Vagina (tissue), 2 donors: ENCODE measurements around the gene RIT2. TPM values are rescaled to one million over a fixed set of nuclear protein-coding genes. Genes with fewer than 3 reads are reported as not detected.

Source experiments
- DNase-seq, 2 donors: peaks; one replicate each; pipeline ENCODE4 v3.0.0-alpha.2; 2017; ENCODE audit errors: extremely low spot score in 2 of 2
- H3K27ac ChIP-seq: fragments of 200-600 bp; sonication (generic); one replicate; pipeline ENCODE4 v1.5.1; 2019
- H3K27me3 ChIP-seq: fragments of 200-600 bp; sonication (generic); one replicate; pipeline ENCODE4 v1.5.1; 2019
- H3K36me3 ChIP-seq, 2 donors: fragments of 200-600 bp; sonication (generic); one replicate each; pipeline ENCODE4 v1.5.1; 2017 to 2019
- H3K4me1 ChIP-seq: fragments of 200-600 bp; sonication (generic); one replicate; pipeline ENCODE4 v1.5.1; 2019
- H3K4me3 ChIP-seq, 2 donors: fragments of 200-600 bp; sonication (generic); 1 replicate in 1 of 2; 2 replicates in 1 of 2; pipeline ENCODE4 v1.5.1; 2016 to 2019
- H3K9me3 ChIP-seq: fragments of 200-600 bp; sonication (generic); one replicate; pipeline ENCODE4 v1.5.1; 2019
- POLR2A ChIP-seq, 2 donors: fragments of 450-650 bp; IDR thresholded peaks; one replicate each; pipeline ENCODE4 v1.6.1; 2017; ENCODE audit warnings: antibody characterized with exemption in 2 of 2, mild to moderate bottlenecking in 2 of 2, moderate library complexity in 2 of 2
- POLR2AphosphoS5 ChIP-seq, 2 donors: sonication (generic); formaldehyde crosslinking; IDR thresholded peaks; one replicate each; pipeline ENCODE4 v1.9.0; 2017; ENCODE audit warnings: antibody characterized with exemption in 2 of 2, mild to moderate bottlenecking in 2 of 2, low read depth in 1 of 2; ENCODE audit not compliant: insufficient read depth in 1 of 2
- intact Hi-C: fragments of 100-400 bp; cut with DNase I; formaldehyde crosslinking; loops from one replicate; pipeline ENCODE4 v1.15.1; 2023
- total RNA-seq: library from RNA; depleted of rRNA; stranded (reverse); fragments of >200 nt; gene quantifications from one replicate; pipeline ENCODE4 v1.2.3, GENCODE V29; 2016
- TF ChIP-seq, protein P1 (sequence below), 3 experiments: fragments of 450-650 bp in 2 of 3; fragments of 200-600 bp in 1 of 3; sonication (generic) in 1 of 3; IDR thresholded peaks; one replicate each; pipeline ENCODE4 v1.5.1; 2017 to 2019; ENCODE audit warnings: antibody characterized with exemption in 3 of 3, mild to moderate bottlenecking in 2 of 3, moderate library complexity in 2 of 3

Gene RIT2
- total RNA-seq, 1 donor from 2014 or later, result not detected

DNA sequence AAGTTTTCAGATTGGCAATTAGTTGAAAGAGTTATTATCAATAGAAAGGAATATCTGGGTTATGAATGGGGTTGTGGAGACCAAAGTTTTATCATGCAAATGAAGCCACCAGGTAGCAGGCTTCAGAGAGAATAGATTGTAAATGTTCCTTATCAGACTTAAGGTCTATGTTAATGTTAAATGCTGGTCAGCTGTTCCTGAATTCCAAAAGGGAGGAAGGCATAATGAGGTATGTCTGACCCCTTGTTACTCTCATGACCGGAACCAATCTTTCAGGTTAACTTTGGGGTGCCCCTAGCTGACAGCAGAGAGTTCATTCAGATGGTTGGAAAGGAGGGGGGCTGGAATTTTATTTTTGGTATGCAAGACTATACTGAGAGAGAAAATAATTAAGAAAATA, 47.9 kb downstream of the RIT2 start:
- Histone ChIP-seq H3K4me3 (no peak overlapping the region), H3K27ac (no peak overlapping the region), H3K4me1 (no peaks in the 10 kb centered on the region), H3K27me3 (no peaks in the 10 kb centered on the region), H3K36me3 (no peaks in the 10 kb centered on the region), H3K9me3 (no peaks in the 10 kb centered on the region)
- TF ChIP-seq, protein P1, sequence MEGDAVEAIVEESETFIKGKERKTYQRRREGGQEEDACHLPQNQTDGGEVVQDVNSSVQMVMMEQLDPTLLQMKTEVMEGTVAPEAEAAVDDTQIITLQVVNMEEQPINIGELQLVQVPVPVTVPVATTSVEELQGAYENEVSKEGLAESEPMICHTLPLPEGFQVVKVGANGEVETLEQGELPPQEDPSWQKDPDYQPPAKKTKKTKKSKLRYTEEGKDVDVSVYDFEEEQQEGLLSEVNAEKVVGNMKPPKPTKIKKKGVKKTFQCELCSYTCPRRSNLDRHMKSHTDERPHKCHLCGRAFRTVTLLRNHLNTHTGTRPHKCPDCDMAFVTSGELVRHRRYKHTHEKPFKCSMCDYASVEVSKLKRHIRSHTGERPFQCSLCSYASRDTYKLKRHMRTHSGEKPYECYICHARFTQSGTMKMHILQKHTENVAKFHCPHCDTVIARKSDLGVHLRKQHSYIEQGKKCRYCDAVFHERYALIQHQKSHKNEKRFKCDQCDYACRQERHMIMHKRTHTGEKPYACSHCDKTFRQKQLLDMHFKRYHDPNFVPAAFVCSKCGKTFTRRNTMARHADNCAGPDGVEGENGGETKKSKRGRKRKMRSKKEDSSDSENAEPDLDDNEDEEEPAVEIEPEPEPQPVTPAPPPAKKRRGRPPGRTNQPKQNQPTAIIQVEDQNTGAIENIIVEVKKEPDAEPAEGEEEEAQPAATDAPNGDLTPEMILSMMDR (IDR thresholded peaks at IDR 0.05), result no peak
- DNase-seq, result no peak
- intact Hi-C loops, result no loop called here

- Histone ChIP-seq H3K36me3 (no peaks in the 10 kb centered on the region), H3K4me3 (no peak overlapping the region), H3K9me3 (no peaks in the 10 kb centered on the region), H3K4me1 (no peaks in the 10 kb centered on the region), H3K27me3 (no peaks in the 10 kb centered on the region), H3K27ac (no peak overlapping the region)
- no peak for TF ChIP-seq POLR2A (IDR thresholded peaks at IDR 0.05)
- TF ChIP-seq POLR2AphosphoS5 (IDR thresholded peaks at IDR 0.05; ENCODE audit: insufficient read depth in 1 of 2, low read depth in 1 of 2), result no peak
- TF ChIP-seq, protein P1 (IDR thresholded peaks at IDR 0.05), result no peak
- intact Hi-C loops, result no loop called here
- no peak for DNase-seq
Measured at GRCh38 chr18:43061816-43062215, 53.7 kb downstream of the RIT2 start.

DNA sequence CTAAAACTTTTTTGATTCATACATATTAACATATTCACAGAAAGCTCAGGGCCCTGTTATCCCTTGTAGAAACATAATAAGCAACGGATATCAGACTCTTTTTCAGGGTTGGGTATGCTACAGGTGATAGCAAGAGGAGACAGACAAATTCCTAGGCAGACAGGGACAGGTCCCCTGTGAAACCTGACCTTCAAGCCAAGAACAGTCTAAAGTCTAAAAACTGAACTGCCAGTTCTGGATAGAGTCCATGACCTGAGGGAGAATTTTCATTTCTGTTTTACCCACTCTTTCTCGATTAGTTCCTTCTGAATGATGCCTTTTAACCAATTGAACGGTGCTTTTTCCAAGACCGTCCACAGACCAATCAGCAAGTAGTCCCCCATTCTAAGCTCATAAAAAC, 54.2 kb downstream of the RIT2 start:
- TF ChIP-seq POLR2A (IDR thresholded peaks at IDR 0.05), result no peak
- TF ChIP-seq, protein P1 (IDR thresholded peaks at IDR 0.05), result no peak
- no peak for TF ChIP-seq POLR2AphosphoS5 (IDR thresholded peaks at IDR 0.05; ENCODE audit: insufficient read depth in 1 of 2, low read depth in 1 of 2)

GRCh38 chr18:43060020-43060419, 55.5 kb downstream of the RIT2 start:
- H3K9me3 ChIP-seq, result no peaks in the 10 kb centered on the region
- no peak overlapping the region for H3K27ac ChIP-seq
- intact Hi-C loops, result no loop called here
- no peaks in the 10 kb centered on the region for H3K36me3 ChIP-seq
- DNase-seq, result no peak
- H3K4me3 ChIP-seq, result no peak overlapping the region
- TF ChIP-seq POLR2AphosphoS5 (IDR thresholded peaks at IDR 0.05; ENCODE audit: insufficient read depth in 1 of 2, low read depth in 1 of 2), result no peak
- TF ChIP-seq, protein P1 (IDR thresholded peaks at IDR 0.05), result no peak
- no peak for TF ChIP-seq POLR2A (IDR thresholded peaks at IDR 0.05)
- no peaks in the 10 kb centered on the region for H3K4me1 ChIP-seq
- no peaks in the 10 kb centered on the region for H3K27me3 ChIP-seq

More for the DNA sequence above, 54.2 kb downstream of the RIT2 start:
- Histone ChIP-seq H3K36me3 (no peaks in the 10 kb centered on the region), H3K27ac (no peak overlapping the region), H3K27me3 (no peaks in the 10 kb centered on the region), H3K9me3 (no peaks in the 10 kb centered on the region), H3K4me1 (no peaks in the 10 kb centered on the region), H3K4me3 (no peak overlapping the region)
- DNase-seq, result no peak
- intact Hi-C loops, result no loop called here

- H3K9me3 ChIP-seq, result no peaks in the 10 kb centered on the region
- no peak for TF ChIP-seq POLR2AphosphoS5 (IDR thresholded peaks at IDR 0.05; ENCODE audit: insufficient read depth in 1 of 2, low read depth in 1 of 2)
- TF ChIP-seq, protein P1 (IDR thresholded peaks at IDR 0.05), result no peak
- TF ChIP-seq POLR2A (IDR thresholded peaks at IDR 0.05), result no peak
- intact Hi-C loops, result no loop called here
- no peak for DNase-seq
- H3K27me3 ChIP-seq, result no peaks in the 10 kb centered on the region
- H3K4me3 ChIP-seq, result no peak overlapping the region
- no peak overlapping the region for H3K27ac ChIP-seq
- H3K4me1 ChIP-seq, result no peaks in the 10 kb centered on the region
- no peaks in the 10 kb centered on the region for H3K36me3 ChIP-seq
Measured at GRCh38 chr18:43054815-43055519, 60.5 kb downstream of the RIT2 start.
